Measurements from ENCODE around the gene SMARCA4. TPM values are rescaled to one million over a fixed set of nuclear protein-coding genes. Genes with fewer than 3 reads are reported as not detected.

SMARCA4 gene
- total and polyA plus RNA-seq, 2 experiments from 2014 or later: 80.7 to 93.4 TPM

DNA sequence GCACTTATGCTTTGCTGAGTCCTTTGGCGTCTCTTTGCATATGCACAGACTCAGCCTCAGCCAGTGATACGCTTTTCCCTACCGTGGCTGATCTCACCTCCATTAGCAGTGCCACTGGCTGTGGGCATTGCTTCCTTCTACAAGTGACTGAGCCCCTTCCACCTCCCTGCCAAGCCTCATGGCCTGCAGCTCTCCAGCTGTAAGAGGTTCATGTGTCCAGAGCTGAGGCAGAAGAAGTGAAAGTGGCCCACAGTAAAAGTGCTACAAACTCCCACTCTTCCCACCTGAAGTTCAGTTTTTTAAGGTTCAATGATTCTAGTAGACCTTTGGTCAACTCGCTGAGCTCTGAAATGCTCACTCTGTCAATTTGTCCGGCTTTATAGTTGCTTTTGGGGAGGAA, 44.7 kb downstream of the SMARCA4 start:
- WGBS (ENCODE audit: low lambda C conversion rate, missing lambda C conversion rate): 89% methylated on average over 5 of the region's 5 CpGs
- Histone ChIP-seq H3K27ac (no peak overlapping the region), H4K20me1 (ENCODE audit: insufficient read depth, poor library complexity, severe bottlenecking) (no peaks in the 10 kb centered on the region), H2AFZ (no peak overlapping the region), H3K4me1 (ENCODE audit: insufficient read depth) (no peaks in the 10 kb centered on the region), H3K4me3 (no peak overlapping the region), H3K9me3 (ENCODE audit: low read depth) (no peaks in the 10 kb centered on the region), H3K79me2 (no peaks in the 10 kb centered on the region), H3K36me3 (replicated peaks; ENCODE audit: insufficient read depth, low read depth) (no peaks in the 10 kb centered on the region), H3K4me2 (no peak overlapping the region), H3K9me2 (replicated peaks; ENCODE audit: insufficient read depth) (no peaks in the 10 kb centered on the region), H3K27me3 (no peaks in the 10 kb centered on the region)
- no peak for DNase-seq (ENCODE audit: low spot score)
- TF ChIP-seq, protein P1, sequence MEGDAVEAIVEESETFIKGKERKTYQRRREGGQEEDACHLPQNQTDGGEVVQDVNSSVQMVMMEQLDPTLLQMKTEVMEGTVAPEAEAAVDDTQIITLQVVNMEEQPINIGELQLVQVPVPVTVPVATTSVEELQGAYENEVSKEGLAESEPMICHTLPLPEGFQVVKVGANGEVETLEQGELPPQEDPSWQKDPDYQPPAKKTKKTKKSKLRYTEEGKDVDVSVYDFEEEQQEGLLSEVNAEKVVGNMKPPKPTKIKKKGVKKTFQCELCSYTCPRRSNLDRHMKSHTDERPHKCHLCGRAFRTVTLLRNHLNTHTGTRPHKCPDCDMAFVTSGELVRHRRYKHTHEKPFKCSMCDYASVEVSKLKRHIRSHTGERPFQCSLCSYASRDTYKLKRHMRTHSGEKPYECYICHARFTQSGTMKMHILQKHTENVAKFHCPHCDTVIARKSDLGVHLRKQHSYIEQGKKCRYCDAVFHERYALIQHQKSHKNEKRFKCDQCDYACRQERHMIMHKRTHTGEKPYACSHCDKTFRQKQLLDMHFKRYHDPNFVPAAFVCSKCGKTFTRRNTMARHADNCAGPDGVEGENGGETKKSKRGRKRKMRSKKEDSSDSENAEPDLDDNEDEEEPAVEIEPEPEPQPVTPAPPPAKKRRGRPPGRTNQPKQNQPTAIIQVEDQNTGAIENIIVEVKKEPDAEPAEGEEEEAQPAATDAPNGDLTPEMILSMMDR (IDR thresholded peaks at IDR 0.05; ENCODE audit: poor library complexity): no peak
- TF ChIP-seq EZH2 (IDR thresholded peaks at IDR 0.05; ENCODE audit: borderline replicate concordance) (no peak), EZH2phosphoT487 (IDR thresholded peaks at IDR 0.05; ENCODE audit: low read depth, severe bottlenecking, unreplicated experiment) (no peak)

DNA sequence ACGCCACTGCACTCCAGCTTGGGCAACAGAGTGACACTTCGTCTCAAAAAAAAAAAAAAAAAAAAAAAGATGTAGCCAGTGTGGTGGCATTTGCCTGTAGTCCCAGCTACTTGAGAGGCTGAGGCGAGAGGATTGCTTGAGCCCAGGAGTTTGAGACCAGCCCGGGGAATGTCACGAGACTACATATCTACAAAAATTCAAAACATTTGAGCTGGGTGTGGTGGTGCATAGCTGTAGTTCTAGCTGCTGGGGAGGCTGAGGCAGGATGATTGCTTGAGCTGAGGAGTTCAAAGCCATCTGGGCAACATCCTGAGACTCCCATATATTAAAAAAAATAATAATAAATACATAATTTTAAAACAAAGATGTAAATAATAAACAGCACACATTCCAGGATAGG, 46.6 kb downstream of the SMARCA4 start:
- Histone ChIP-seq H3K4me3 (no peak overlapping the region), H3K27ac (no peak overlapping the region), H3K79me2 (no peaks in the 10 kb centered on the region), H3K27me3 (no peaks in the 10 kb centered on the region), H3K4me2 (no peak overlapping the region), H3K36me3 (replicated peaks; ENCODE audit: insufficient read depth, low read depth) (no peaks in the 10 kb centered on the region), H3K4me1 (ENCODE audit: insufficient read depth) (no peaks in the 10 kb centered on the region), H4K20me1 (ENCODE audit: insufficient read depth, poor library complexity, severe bottlenecking) (no peaks in the 10 kb centered on the region), H3K9me3 (ENCODE audit: low read depth) (no peaks in the 10 kb centered on the region), H3K9me2 (replicated peaks; ENCODE audit: insufficient read depth) (no peaks in the 10 kb centered on the region), H2AFZ (no peak overlapping the region)
- no peak for DNase-seq (ENCODE audit: low spot score)
- WGBS (ENCODE audit: low lambda C conversion rate, missing lambda C conversion rate): 88% methylated on average over 4 of the region's 5 CpGs
- no peak for TF ChIP-seq EZH2 (IDR thresholded peaks at IDR 0.05; ENCODE audit: borderline replicate concordance)
- no peak for TF ChIP-seq EZH2phosphoT487 (IDR thresholded peaks at IDR 0.05; ENCODE audit: low read depth, severe bottlenecking, unreplicated experiment)
- TF ChIP-seq, protein P1 (IDR thresholded peaks at IDR 0.05; ENCODE audit: poor library complexity): no peak

DNA sequence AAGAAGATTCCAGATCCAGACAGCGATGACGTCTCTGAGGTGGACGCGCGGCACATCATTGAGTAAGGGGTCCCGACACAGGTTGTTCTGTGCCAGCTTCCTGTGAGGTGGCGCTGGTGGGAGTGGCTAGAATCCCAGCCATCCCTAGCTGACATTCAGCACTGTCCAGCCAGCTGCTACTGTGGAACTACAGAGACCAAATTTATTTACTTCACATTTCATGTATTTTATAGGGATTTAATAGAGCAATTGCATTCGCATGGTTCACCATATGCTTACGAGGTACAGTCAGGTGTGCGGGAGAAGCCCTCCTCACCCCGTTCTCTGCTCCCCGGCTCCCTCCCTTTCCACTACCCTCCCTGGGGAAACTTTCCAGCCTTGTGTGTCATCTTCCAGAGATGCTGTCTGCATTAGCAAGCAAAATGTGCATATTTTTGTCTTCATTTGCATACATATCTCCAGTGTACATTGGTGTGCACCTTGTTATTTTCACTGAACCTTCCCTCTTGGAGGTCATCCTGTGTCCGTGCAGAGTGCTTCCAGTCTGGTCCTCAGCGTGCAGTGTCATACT, 47.2 kb downstream of the SMARCA4 start:
- no peaks in the 10 kb centered on the region for H3K36me3 ChIP-seq (replicated peaks; ENCODE audit: insufficient read depth, low read depth)
- no peaks in the 10 kb centered on the region for H3K9me3 ChIP-seq (ENCODE audit: low read depth)

More for the DNA sequence above, 47.2 kb downstream of the SMARCA4 start:
- Histone ChIP-seq H3K27me3 (no peaks in the 10 kb centered on the region), H3K27ac (no peak overlapping the region), H2AFZ (no peak overlapping the region), H3K9me2 (replicated peaks; ENCODE audit: insufficient read depth) (no peaks in the 10 kb centered on the region), H3K4me2 (no peak overlapping the region), H3K79me2 (no peaks in the 10 kb centered on the region), H4K20me1 (ENCODE audit: insufficient read depth, poor library complexity, severe bottlenecking) (no peaks in the 10 kb centered on the region), H3K4me1 (ENCODE audit: insufficient read depth) (no peaks in the 10 kb centered on the region), H3K4me3 (no peak overlapping the region)
- no peak for DNase-seq (ENCODE audit: low spot score)
- 97% methylated on average over 14 of the region's 14 CpGs for WGBS (ENCODE audit: low lambda C conversion rate, missing lambda C conversion rate)
- TF ChIP-seq EZH2 (IDR thresholded peaks at IDR 0.05; ENCODE audit: borderline replicate concordance) (no peak), EZH2phosphoT487 (IDR thresholded peaks at IDR 0.05; ENCODE audit: low read depth, severe bottlenecking, unreplicated experiment) (no peak)
- TF ChIP-seq, protein P1 (IDR thresholded peaks at IDR 0.05; ENCODE audit: poor library complexity): no peak

Measured in hepatocyte (in vitro differentiated cells).